Activated CD4-positive, alpha-beta memory T cell treated with anti-CD3 and anti-CD28 coated beads, Interleukin-2, amount 10 ng/mL, durations not matched to agents 7 days and 5 days (primary cell): Measurements from ENCODE around the gene CENPS. TPM values are rescaled to one million over a fixed set of nuclear protein-coding genes. Genes with fewer than 3 reads are reported as not detected.
"Not testable (repeated sequence)": the region's sequence is repeated elsewhere in the genome, so short reads cannot be mapped to it uniquely, and the experiment has no call there.

Experiments
- CTCF ChIA-PET: fragments of 350-600 bp; sonication (Branson Sonifier 250); formaldehyde crosslinking; loops from one replicate; lab custom pipeline; 2021; ENCODE audit warnings: antibody characterized with exemption, inconsistent platforms; lab: Charles Lee
- POLR2A ChIA-PET: fragments of 350-600 bp; sonication (Branson Sonifier 250); formaldehyde crosslinking; loops from one replicate; lab custom pipeline; 2021; ENCODE audit warnings: antibody characterized with exemption; lab: Charles Lee
- DNase-seq: peaks from one replicate; pipeline ENCODE4 v3.0.0-alpha.2; 2020
- H3K27ac Mint-ChIP-seq: one replicate; pipeline ENCODE4 v1.8.0; 2021; ENCODE audit warnings: mild to moderate bottlenecking, mixed read lengths
- H3K27me3 Mint-ChIP-seq: one replicate; pipeline ENCODE4 v1.8.0; 2021; ENCODE audit warnings: mixed read lengths
- H3K36me3 Mint-ChIP-seq: one replicate; pipeline ENCODE4 v1.8.0; 2021; ENCODE audit warnings: low read depth, mixed read lengths
- H3K4me1 Mint-ChIP-seq: one replicate; pipeline ENCODE4 v1.8.0; 2021; ENCODE audit warnings: mixed read lengths
- H3K4me3 Mint-ChIP-seq: one replicate; pipeline ENCODE4 v1.8.0; 2021; ENCODE audit warnings: mild to moderate bottlenecking, mixed read lengths
- H3K9me3 Mint-ChIP-seq: one replicate; pipeline ENCODE4 v1.8.0; 2021; ENCODE audit warnings: mixed read lengths
- total RNA-seq, 2 experiments: library from RNA; stranded (reverse); gene quantifications; one replicate each; pipeline ENCODE4 v1.2.3, GENCODE V29; 2021

The CENPS gene
- total RNA-seq, 2 experiments from 2014 or later, result 13.5 to 15.2 TPM

- POLR2A ChIA-PET, result no interaction called here
- Mint-ChIP-seq H3K27ac (no peak overlapping the region), H3K9me3 (no peaks in the 10 kb centered on the region), H3K27me3 (no peaks in the 10 kb centered on the region), H3K4me3 (no peak overlapping the region), H3K4me1 (peaks cover 17% of the 10 kb centered on the region), H3K36me3 (peaks cover 14% of the 10 kb centered on the region)
- CTCF ChIA-PET, result no interaction called here
- DNase-seq, result no peak
Observed at GRCh38 chr1:10424651-10425050, 5.6 kb upstream of the CENPS start.

DNA sequence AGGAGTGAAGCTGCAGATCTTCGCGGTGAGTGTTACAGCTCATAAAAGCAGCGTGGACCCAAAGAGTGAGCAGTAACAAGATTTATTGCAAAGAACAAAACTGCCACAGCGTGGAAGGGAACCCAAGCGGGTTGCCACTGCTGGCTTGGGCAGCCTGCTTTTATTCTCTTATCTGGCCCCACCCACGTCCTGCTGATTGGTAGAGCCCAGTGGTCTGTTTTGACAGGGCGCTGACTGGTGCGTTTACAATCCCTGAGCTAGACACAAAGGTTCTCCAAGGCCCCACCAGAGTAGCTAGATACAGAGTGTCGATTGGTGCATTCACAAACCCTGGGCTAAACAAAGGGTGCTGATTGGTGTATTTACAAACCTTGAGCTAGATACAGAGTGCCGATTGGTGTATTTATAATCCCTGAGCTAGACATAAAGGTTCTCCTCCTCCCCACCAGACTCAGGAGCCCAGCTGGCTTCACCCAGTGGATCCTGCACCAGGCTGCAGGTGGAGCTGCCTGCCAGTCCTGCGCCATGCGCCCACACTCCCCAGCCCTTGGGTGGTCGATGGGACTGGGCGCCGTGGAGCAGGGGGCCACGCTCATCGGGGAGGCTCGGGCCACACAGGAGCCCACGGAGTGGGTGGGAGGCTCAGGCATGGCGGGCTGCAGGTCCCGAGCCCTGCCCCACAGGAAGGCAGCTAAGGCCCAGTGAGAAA lies 4.3 kb upstream of the CENPS start:
- H3K27me3 Mint-ChIP-seq, DNase-seq, H3K27ac Mint-ChIP-seq, H3K4me3 Mint-ChIP-seq, H3K36me3 Mint-ChIP-seq, POLR2A ChIA-PET, H3K9me3 Mint-ChIP-seq: not testable (repeated sequence)
- CTCF ChIA-PET, result interaction anchor here (0.9 to 1.3 kb wide), 2 partner anchors 49 to 557 kb away, joined by 3 to 6 read pairs; no protein-coding TSS in a partner anchor
- peaks cover 26% of the 10 kb centered on the region for H3K4me1 Mint-ChIP-seq

GRCh38 chr1:10426535-10426848 lies 3.7 kb upstream of the CENPS start:
- CTCF ChIA-PET, result interaction anchor here (0.9 to 1.3 kb wide), 2 partner anchors 49 to 558 kb away, joined by 3 to 6 read pairs; no protein-coding TSS in a partner anchor
- DNase-seq, H3K36me3 Mint-ChIP-seq, POLR2A ChIA-PET, H3K4me3 Mint-ChIP-seq, H3K27ac Mint-ChIP-seq, H3K9me3 Mint-ChIP-seq, H3K27me3 Mint-ChIP-seq: not testable (repeated sequence)
- H3K4me1 Mint-ChIP-seq, result peaks cover 32% of the 10 kb centered on the region

DNA sequence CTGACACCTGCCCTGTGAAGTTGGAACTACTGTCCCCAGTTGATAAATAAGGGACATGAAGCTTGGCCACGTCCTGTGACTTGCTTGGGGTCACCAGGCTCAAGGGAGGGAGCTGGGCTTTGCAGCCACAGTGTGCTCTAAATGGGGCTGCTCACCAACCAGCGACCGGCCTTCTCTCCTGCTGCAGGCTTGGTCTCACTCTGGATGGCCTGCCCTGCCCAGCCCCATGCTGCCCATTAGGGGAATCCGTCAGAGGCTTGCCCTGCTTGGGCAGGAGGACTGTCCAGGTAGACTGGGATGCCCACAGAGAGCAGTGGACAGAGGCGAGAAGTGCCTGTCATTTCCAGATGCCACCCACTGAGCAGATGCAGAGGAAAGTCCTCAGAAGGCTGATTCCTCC lies 1.2 kb upstream of the CENPS start:
- H3K9me3 Mint-ChIP-seq, result no peaks in the 10 kb centered on the region
- ChIA-PET POLR2A (interaction anchor here (1.0 to 3.3 kb wide), 5 partner anchors 14 to 485 kb away, joined by 3 to 30 read pairs (median 11); partner anchors contain the start of genes CORT, LZIC, NMNAT1 and PGD), CTCF (interaction anchor here (0.5 to 5.4 kb wide), 12 partner anchors 10 to 1216 kb away, joined by 3 to 106 read pairs (median 4); partner anchors contain the start of genes KIF1B, LZIC and NMNAT1)
- H3K36me3 Mint-ChIP-seq, result no peaks in the 10 kb centered on the region
- H3K4me3 Mint-ChIP-seq, result peak overlapping the region; percentile 86
- peaks cover 39% of the 10 kb centered on the region for H3K4me1 Mint-ChIP-seq
- no peaks in the 10 kb centered on the region for H3K27me3 Mint-ChIP-seq
- no peak for DNase-seq
- no peak overlapping the region for H3K27ac Mint-ChIP-seq

DNA sequence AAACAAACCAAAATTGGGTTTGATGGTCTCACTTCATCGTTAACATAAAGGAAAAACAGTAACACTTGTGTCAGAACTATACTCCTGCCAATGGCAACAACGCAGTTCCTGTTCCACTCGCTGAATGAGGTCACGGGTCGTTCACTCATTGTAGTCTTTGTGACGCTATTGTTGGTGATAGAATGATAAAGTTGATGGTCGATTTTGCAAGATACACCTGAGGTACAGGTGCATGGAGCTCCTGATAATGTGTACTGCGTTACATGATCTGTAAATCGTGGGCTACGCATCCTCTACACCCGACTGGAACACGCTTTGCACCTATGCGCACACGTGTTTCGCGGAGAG lies 391 bp upstream of the CENPS start:
- H3K27ac Mint-ChIP-seq, result peak overlapping the region; percentile 79
- no peaks in the 10 kb centered on the region for H3K9me3 Mint-ChIP-seq
- no peaks in the 10 kb centered on the region for H3K27me3 Mint-ChIP-seq
- peak; percentile 46 for DNase-seq
- CTCF ChIA-PET, result interaction anchor here (0.6 to 5.4 kb wide), 23 partner anchors 9 to 777 kb away, joined by 3 to 106 read pairs (median 4); partner anchors contain the start of genes KIF1B, LZIC, NMNAT1 and PGD
- H3K36me3 Mint-ChIP-seq, result no peaks in the 10 kb centered on the region
- peak overlapping the region; percentile 86 for H3K4me3 Mint-ChIP-seq
- POLR2A ChIA-PET, result interaction anchor here (0.6 to 3.3 kb wide), 17 partner anchors 10 to 714 kb away, joined by 3 to 30 read pairs (median 4); partner anchors contain the start of genes CORT, KIF1B, LZIC and NMNAT1
- peaks cover 39% of the 10 kb centered on the region for H3K4me1 Mint-ChIP-seq

DNA sequence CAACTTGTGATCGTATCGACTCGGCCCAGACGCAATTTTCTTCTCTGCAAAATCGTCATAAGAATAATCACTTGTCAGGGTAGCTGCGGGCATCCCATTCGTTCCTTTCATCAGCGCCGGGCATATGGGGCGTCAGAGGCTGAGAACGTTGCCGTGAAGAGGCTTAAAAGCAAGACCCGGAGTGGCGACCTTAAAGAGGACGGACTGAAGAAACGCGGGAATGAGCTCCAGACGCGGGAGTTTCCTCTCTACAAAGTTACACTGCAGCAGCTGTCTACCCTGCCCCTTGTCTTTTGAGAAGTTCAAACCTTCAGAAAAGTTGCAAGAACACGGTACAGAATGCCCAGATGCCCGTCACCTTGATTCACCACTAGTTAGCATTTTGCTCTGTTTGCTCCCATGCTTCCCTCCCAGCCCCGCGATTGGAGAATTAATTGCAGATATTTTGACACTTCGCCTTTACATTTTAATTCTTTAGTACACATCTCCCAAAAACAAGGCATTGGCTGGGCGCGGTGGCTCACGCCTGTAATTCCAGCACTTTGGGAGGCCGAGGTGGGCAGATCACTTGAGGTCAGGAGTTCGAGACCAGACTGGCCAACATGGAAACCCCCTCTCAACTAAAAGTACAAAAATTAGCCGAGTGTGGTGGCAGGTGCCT lies 967 bp downstream of the CENPS start:
- Mint-ChIP-seq H3K9me3 (no peaks in the 10 kb centered on the region), H3K27ac (peak overlapping the region; percentile 79), H3K36me3 (no peaks in the 10 kb centered on the region), H3K4me1 (peaks cover 39% of the 10 kb centered on the region), H3K27me3 (no peaks in the 10 kb centered on the region), H3K4me3 (peak overlapping the region; percentile 86)
- DNase-seq, result no peak
- ChIA-PET POLR2A (interaction anchor here (0.7 to 3.3 kb wide), 14 partner anchors 9 to 716 kb away, joined by 3 to 30 read pairs (median 4); partner anchors contain the start of genes CORT, KIF1B, LZIC and NMNAT1), CTCF (interaction anchor here (0.6 to 5.4 kb wide), 10 partner anchors 12 to 563 kb away, joined by 3 to 106 read pairs (median 7); partner anchors contain the start of genes DFFA and KIF1B)

DNA sequence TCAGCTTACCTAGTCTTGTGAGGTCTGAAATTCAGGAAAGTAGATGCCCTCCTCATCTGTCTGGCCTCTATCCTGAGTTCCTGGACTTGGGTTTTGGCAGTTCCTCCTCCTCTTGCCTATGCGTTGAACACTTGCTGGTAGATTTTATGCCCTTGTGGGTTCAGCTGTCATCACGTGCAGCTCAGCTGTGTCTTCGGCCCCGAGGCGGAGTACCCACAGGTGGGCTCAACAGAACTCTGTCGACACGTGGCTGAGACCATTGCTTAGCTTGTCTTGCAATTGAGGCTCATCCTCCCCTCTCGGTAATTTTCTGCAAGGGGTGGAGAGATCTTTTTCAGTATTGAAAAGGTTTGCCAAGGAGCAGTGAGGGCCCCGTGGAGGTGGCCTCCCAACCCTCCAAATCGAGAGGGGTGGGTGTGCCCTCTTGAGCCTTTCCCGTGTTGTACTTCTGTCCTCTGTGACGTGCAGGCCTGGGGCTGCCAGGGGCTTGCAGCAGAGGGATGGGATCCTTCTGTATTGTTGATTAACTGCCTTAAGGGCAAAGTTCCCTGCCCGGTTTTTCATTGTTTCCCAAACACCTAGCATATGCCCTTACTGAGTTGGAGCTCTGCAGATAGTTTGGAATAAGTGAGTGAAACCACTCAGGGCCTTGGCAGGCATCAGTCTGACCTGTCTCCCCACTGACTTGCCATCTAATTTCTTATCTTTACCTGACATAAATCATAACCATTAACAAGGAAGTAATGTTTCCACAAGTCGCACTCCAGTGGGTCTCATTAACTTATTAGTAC lies 2.9 kb downstream of the CENPS start:
- Mint-ChIP-seq H3K9me3 (no peaks in the 10 kb centered on the region), H3K27me3 (no peaks in the 10 kb centered on the region), H3K4me1 (peaks cover 35% of the 10 kb centered on the region), H3K27ac (no peak overlapping the region), H3K4me3 (no peak overlapping the region), H3K36me3 (no peaks in the 10 kb centered on the region)
- CTCF ChIA-PET, result interaction anchor here (5.4 kb wide), 1 partner anchor 60 kb away, joined by 106 read pairs; no protein-coding TSS in a partner anchor
- no peak for DNase-seq
- POLR2A ChIA-PET, result interaction anchor here (1.3 to 1.5 kb wide), 3 partner anchors 9 to 59 kb away, joined by 3 to 4 read pairs (median 4); no protein-coding TSS in a partner anchor

DNA sequence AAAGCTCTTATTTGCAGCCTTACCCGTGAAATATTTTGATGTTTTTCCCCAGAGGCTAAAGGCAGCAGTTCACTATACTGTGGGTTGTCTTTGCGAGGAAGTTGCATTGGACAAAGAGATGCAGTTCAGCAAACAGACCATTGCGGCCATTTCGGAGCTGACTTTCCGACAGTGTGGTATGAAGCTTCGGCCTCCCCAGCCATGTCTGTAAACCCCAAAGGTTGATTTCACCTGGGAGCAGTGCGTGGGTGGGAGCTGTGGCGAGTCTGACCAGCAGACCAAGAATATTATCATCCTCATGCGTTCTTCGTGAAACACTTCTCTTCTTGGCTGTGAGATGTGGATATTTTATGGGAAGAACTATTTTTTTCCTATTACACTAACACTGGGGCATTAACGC lies 3.6 kb downstream of the CENPS start:
- POLR2A ChIA-PET, result interaction anchor here (1.3 to 1.5 kb wide), 2 partner anchors 9 to 58 kb away, joined by 3 to 4 read pairs; no protein-coding TSS in a partner anchor
- no peak for DNase-seq
- Mint-ChIP-seq H3K9me3 (no peaks in the 10 kb centered on the region), H3K4me3 (no peak overlapping the region), H3K4me1 (peaks cover 30% of the 10 kb centered on the region), H3K36me3 (no peaks in the 10 kb centered on the region), H3K27ac (no peak overlapping the region), H3K27me3 (no peaks in the 10 kb centered on the region)
- CTCF ChIA-PET, result interaction anchor here (1.1 kb wide), 1 partner anchor 60 kb away, joined by 5 read pairs; no protein-coding TSS in a partner anchor

GRCh38 chr1:10434590-10434989 lies 4.4 kb downstream of the CENPS start:
- POLR2A ChIA-PET, result interaction anchor here (0.5 to 1.3 kb wide), 2 partner anchors 58 to 166 kb away, joined by 3 read pairs; no protein-coding TSS in a partner anchor
- CTCF ChIA-PET, result interaction anchor here (1.1 to 1.9 kb wide), 2 partner anchors 59 to 225 kb away, joined by 5 read pairs; partner anchors contain the start of gene KIF1B
- peaks cover 23% of the 10 kb centered on the region for H3K4me1 Mint-ChIP-seq
- no peak overlapping the region for H3K27ac Mint-ChIP-seq
- no peaks in the 10 kb centered on the region for H3K36me3 Mint-ChIP-seq
- no peak for DNase-seq
- H3K27me3 Mint-ChIP-seq, result no peaks in the 10 kb centered on the region
- H3K4me3 Mint-ChIP-seq, result no peak overlapping the region
- H3K9me3 Mint-ChIP-seq, result no peaks in the 10 kb centered on the region

- Mint-ChIP-seq H3K27me3 (no peaks in the 10 kb centered on the region), H3K9me3 (no peaks in the 10 kb centered on the region), H3K27ac (no peak overlapping the region), H3K4me3 (no peak overlapping the region), H3K36me3 (no peaks in the 10 kb centered on the region), H3K4me1 (peaks cover 4% of the 10 kb centered on the region)
- ChIA-PET CTCF (interaction anchor here (1.2 kb wide), 1 partner anchor 52 kb away, joined by 5 read pairs; no protein-coding TSS in a partner anchor), POLR2A (no interaction called here)
- no peak for DNase-seq
Observed at GRCh38 chr1:10437052-10437451, 6.8 kb downstream of the CENPS start.

DNA sequence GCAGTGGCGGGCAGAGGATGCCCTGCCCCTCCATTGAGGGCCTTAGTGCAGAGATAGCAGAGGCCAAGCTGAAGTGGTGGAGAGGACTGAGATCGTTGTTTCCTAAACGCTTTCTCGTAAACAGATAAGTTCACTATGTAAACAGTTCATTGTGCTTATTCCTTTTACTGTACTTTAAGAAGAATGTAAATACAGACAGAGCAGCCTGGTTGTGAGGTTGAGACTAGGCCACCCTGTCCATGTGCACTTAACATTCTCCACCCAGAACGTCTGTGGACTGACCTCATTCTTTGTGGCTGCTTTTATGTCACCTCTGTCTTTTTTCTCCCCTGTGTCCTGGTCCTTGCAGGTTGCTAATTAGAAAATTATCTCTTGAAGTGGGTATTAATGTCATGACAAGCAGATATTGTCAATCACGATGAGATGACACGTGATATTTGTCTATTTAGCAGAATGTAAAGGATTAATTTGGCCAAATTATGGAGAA lies 8.5 kb downstream of the CENPS start:
- no peak for DNase-seq
- no peaks in the 10 kb centered on the region for H3K9me3 Mint-ChIP-seq
- no peak overlapping the region for H3K4me3 Mint-ChIP-seq
- H3K27me3 Mint-ChIP-seq, result no peaks in the 10 kb centered on the region
- no peak overlapping the region for H3K27ac Mint-ChIP-seq
- POLR2A ChIA-PET, result interaction anchor here (1.1 kb wide), 1 partner anchor 52 kb away, joined by 3 read pairs; no protein-coding TSS in a partner anchor
- no peaks in the 10 kb centered on the region for H3K4me1 Mint-ChIP-seq
- CTCF ChIA-PET, result interaction anchor here (1.5 kb wide), 1 partner anchor 9 kb away, joined by 4 read pairs; the partner anchor contains the start of gene CENPS
- H3K36me3 Mint-ChIP-seq, result no peaks in the 10 kb centered on the region

- ChIA-PET CTCF (no interaction called here), POLR2A (interaction anchor here (1.0 kb wide), 1 partner anchor 9 kb away, joined by 4 read pairs; no protein-coding TSS in a partner anchor)
- Mint-ChIP-seq H3K36me3 (no peaks in the 10 kb centered on the region), H3K9me3 (no peaks in the 10 kb centered on the region), H3K27me3 (no peaks in the 10 kb centered on the region), H3K4me3 (no peak overlapping the region), H3K4me1 (no peaks in the 10 kb centered on the region), H3K27ac (no peak overlapping the region)
- DNase-seq, result no peak
Observed at GRCh38 chr1:10440305-10440704, 10.1 kb downstream of the CENPS start.
